Heart left ventricle (tissue), 16 donors: ENCODE measurements around the gene P2RY8. TPM values are rescaled to one million over a fixed set of nuclear protein-coding genes. Genes with fewer than 3 reads are reported as not detected.
A peak's percentile ranks its signal among the peaks of the same experiment; 100 is the strongest.

Experiments
- ATAC-seq, 4 donors: fragments of 200-7000 bp; cut with Tn5 transposase; one replicate each; pipeline ENCODE4 v1.9.1; 2020 to 2022; ENCODE audit warnings: moderate library complexity in 4 of 4, mild to moderate bottlenecking in 3 of 4, moderate number of reproducible peaks in 1 of 4
- DNase-seq, 5 donors: peaks; one replicate each; pipeline ENCODE4 v3.0.0-alpha.2; 2020
- H3K27ac ChIP-seq, 12 donors: fragments of 200-600 bp; sonication (generic) in 4 of 12; one replicate each; pipeline versions ENCODE4 v1.5.0 to v1.8.0; 2016 to 2022; ENCODE audit warnings: mild to moderate bottlenecking in 2 of 12
- H3K27me3 ChIP-seq, 9 donors: fragments of 200-600 bp; sonication (generic) in 2 of 9; one replicate each; pipeline versions ENCODE4 v1.5.1 to v1.8.0; 2016 to 2022; ENCODE audit warnings: mild to moderate bottlenecking in 3 of 9
- H3K36me3 ChIP-seq, 9 donors: fragments of 200-600 bp; sonication (generic) in 2 of 9; one replicate each; pipeline versions ENCODE4 v1.5.0 to v1.8.0; 2018 to 2022; ENCODE audit warnings: mild to moderate bottlenecking in 2 of 9
- H3K4me1 ChIP-seq, 12 donors: fragments of 200-600 bp; sonication (generic) in 4 of 12; one replicate each; pipeline versions ENCODE4 v1.5.0 to v1.8.0; 2016 to 2022; ENCODE audit warnings: mild to moderate bottlenecking in 3 of 12
- H3K4me3 ChIP-seq, 12 donors: fragments of 200-600 bp; sonication (generic) in 4 of 12; one replicate each; pipeline versions ENCODE4 v1.5.0 to v1.8.0; 2017 to 2022; ENCODE audit warnings: mild to moderate bottlenecking in 9 of 12, moderate library complexity in 4 of 12
- H3K9me3 ChIP-seq, 12 donors: fragments of 200-600 bp; sonication (generic) in 4 of 12; one replicate each; pipeline versions ENCODE4 v1.5.0 to v1.8.0; 2016 to 2022; ENCODE audit warnings: mild to moderate bottlenecking in 1 of 12
- POLR2A ChIP-seq, 2 donors: fragments of 450-650 bp; IDR thresholded peaks; one replicate each; pipeline ENCODE4 v1.6.1; 2017; ENCODE audit warnings: antibody characterized with exemption in 2 of 2, mild to moderate bottlenecking in 2 of 2, moderate library complexity in 2 of 2
- WGBS, 4 donors: extraction: QIAGEN DNeasy Blood & Tissue Kit in 2 of 4; methylation state at CpG; one replicate each; pipeline versions ENCODE4 v1.1.5 to v1.1.7; 2013 to 2018; 5-methylcytosine and 5-hydroxymethylcytosine counted together
- intact Hi-C, 10 donors: fragments of 100-400 bp; cut with DNase I; formaldehyde crosslinking; loops; one replicate each; pipeline versions ENCODE4 v1.11.1 to v1.14.2; 2022
- polyA plus RNA-seq, 2 donors: library from polyadenylated mRNA; stranded (reverse); fragments of 200-250 nt; gene quantifications; one replicate each; pipeline ENCODE4 v1.2.3, GENCODE V29; 2013
- total RNA-seq, 9 donors: library from RNA; depleted of rRNA in 2 of 9; stranded (reverse); fragments of >200 nt in 2 of 9; fragmentation: NEBNext Ultra II Directional in 3 of 9; extraction: Animal tissue kit (Norgen Biotek cat#: 25700) in 3 of 9; gene quantifications; one replicate each; pipeline versions ENCODE4 v1.1.0 to v1.2.4, GENCODE V29; 2016 to 2023
- TF ChIP-seq, protein P1 (sequence below), 12 donors: fragments of 200-600 bp; sonication (generic) in 4 of 12; IDR thresholded peaks; one replicate each; pipeline versions ENCODE4 v1.5.0 to v1.8.0; 2018 to 2022; ENCODE audit warnings: antibody characterized with exemption in 12 of 12, mild to moderate bottlenecking in 5 of 12
- donor health status: ischemic (EF 13 %, LVEDD 7.1; RV severe dilation, severe dysfunction).
- donor health status: healthy with polysubstance abuse.
- donor health status: DM: no; HTN: yes; CAD: no.
- donor health status: DM: no; HTN: no; CAD: no.
- donor health status: ischemic (EF 25% LVEDD 6.9; RV normal size, moderate dysfunction).
- donor health status: ischemic (EF 25% LVEDD 5.7; RV mildly dilated, moderate dysfunction).
- donor health status: healthy.
- donor health status: DM: yes; HTN: yes; CAD: no.
- donor health status: ischemic (EF 35%, LVEDD 5.7; RV mildly dilated, moderate dysfunction).
- donor health status: nonischemic (EF 11% LVEDD 7.7; RV severe dilation, severe dysfunction).
- donor health status: DM: yes; HTN: yes; CAD: no.
- donor health status: PGD.
- donor health status: ischemic (EF 29% LVEDD 5.4; RV normal size, mild dysfunction).
- donor health status: nonischemic (EF 23%, LVEDD 6.1; RV moderate dilation, normal function).

The P2RY8 gene
- total and polyA plus RNA-seq, 11 donors = 0.62 to 10.5 (median 2.3) TPM

GRCh38 chrX:1418901-1419544, 118.0 kb downstream of the P2RY8 start:
- Histone ChIP-seq H3K27ac (no peak overlapping the region), H3K9me3 (peaks cover 0 to 29% (median 17%) of the 10 kb centered on the region in 12 donors), H3K27me3 (no peaks in the 10 kb centered on the region), H3K4me3 (no peak overlapping the region), H3K4me1 (no peaks in the 10 kb centered on the region), H3K36me3 (peaks cover 2 to 58% (median 38%) of the 10 kb centered on the region in 9 donors)
- TF ChIP-seq, protein P1, sequence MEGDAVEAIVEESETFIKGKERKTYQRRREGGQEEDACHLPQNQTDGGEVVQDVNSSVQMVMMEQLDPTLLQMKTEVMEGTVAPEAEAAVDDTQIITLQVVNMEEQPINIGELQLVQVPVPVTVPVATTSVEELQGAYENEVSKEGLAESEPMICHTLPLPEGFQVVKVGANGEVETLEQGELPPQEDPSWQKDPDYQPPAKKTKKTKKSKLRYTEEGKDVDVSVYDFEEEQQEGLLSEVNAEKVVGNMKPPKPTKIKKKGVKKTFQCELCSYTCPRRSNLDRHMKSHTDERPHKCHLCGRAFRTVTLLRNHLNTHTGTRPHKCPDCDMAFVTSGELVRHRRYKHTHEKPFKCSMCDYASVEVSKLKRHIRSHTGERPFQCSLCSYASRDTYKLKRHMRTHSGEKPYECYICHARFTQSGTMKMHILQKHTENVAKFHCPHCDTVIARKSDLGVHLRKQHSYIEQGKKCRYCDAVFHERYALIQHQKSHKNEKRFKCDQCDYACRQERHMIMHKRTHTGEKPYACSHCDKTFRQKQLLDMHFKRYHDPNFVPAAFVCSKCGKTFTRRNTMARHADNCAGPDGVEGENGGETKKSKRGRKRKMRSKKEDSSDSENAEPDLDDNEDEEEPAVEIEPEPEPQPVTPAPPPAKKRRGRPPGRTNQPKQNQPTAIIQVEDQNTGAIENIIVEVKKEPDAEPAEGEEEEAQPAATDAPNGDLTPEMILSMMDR (IDR thresholded peaks at IDR 0.05) = no peak
- TF ChIP-seq POLR2A (IDR thresholded peaks at IDR 0.05) = no peak
- peak in 1 of 5 donors; percentile 14 for DNase-seq
- peak in 2 of 4 donors; percentile 6 to 16 for ATAC-seq
- intact Hi-C loops = no loop called here
- WGBS, 4 donors = 91 to 95% (median 94%) methylated on average over 24 to 29 of the region's 29 CpGs

GRCh38 chrX:1417921-1418771, 118.8 kb downstream of the P2RY8 start:
- 92 to 97% (median 94%) methylated on average over 16 to 20 of the region's 20 CpGs for WGBS, 4 donors
- Histone ChIP-seq H3K4me3 (no peak overlapping the region), H3K36me3 (peaks cover 2 to 64% (median 45%) of the 10 kb centered on the region in 9 donors), H3K9me3 (peaks cover 0 to 26% (median 17%) of the 10 kb centered on the region in 12 donors), H3K27me3 (no peaks in the 10 kb centered on the region), H3K27ac (no peak overlapping the region), H3K4me1 (no peaks in the 10 kb centered on the region)
- no peak for ATAC-seq
- DNase-seq = no peak
- intact Hi-C loops = no loop called here
- no peak for TF ChIP-seq POLR2A (IDR thresholded peaks at IDR 0.05)
- TF ChIP-seq, protein P1 (IDR thresholded peaks at IDR 0.05) = no peak

GRCh38 chrX:1416965-1417760, 119.8 kb downstream of the P2RY8 start:
- no peak for DNase-seq

More at GRCh38 chrX:1416965-1417760, 119.8 kb downstream of the P2RY8 start:
- Histone ChIP-seq H3K36me3 (peaks cover 2 to 63% (median 46%) of the 10 kb centered on the region in 9 donors), H3K4me3 (no peak overlapping the region), H3K27ac (no peak overlapping the region), H3K9me3 (peaks cover 0 to 16% (median 7%) of the 10 kb centered on the region in 12 donors), H3K27me3 (no peaks in the 10 kb centered on the region), H3K4me1 (no peaks in the 10 kb centered on the region)
- ATAC-seq = no peak
- TF ChIP-seq POLR2A (IDR thresholded peaks at IDR 0.05) = no peak
- TF ChIP-seq, protein P1 (IDR thresholded peaks at IDR 0.05) = no peak
- WGBS, 4 donors = 69 to 89% (median 75%) methylated on average over 14 of the region's 14 CpGs
- intact Hi-C loops = no loop called here
